GM19455 (cell line): Measurements from ENCODE around the gene NOL4L.

Experiments used
- ATAC-seq: cut with Tn5 transposase; IDR thresholded peaks from one replicate; pipeline ENCODE4 v1.9.1; 2021; ENCODE audit not compliant: unreplicated experiment

The NOL4L gene

DNA sequence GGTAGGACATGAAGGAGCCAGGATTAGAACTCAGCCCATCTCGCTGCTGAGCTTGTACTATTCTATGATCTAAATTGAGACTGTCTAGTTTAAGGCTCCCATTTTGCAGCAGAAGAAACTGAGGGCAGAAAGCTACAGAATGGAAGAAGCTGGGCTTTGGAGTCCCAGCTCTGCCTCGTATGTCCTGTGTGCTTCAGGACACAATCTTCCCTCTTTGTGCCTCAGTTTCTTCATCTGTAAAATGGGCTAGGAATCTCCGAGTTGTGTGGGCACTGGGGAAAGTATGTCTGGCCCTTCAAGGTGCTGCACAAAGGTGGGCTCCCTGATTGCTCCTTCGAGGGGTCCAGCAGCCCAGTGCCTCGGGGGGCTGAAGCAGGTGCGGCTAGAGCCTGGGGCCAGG is 20.7 kb downstream of the NOL4L start:
- ATAC-seq, result no peak

GRCh38 chr20:32563311-32564272 is 21.5 kb downstream of the NOL4L start:
- ATAC-seq, result no peak

GRCh38 chr20:32562495-32562911 is 22.6 kb downstream of the NOL4L start:
- no peak for ATAC-seq

- ATAC-seq, result no peak
These were observed 23.9 kb downstream of the NOL4L start for GRCh38 chr20:32560989-32561830.

GRCh38 chr20:32560482-32560988 is 24.6 kb downstream of the NOL4L start:
- no peak for ATAC-seq

GRCh38 chr20:32559753-32560380 is 25.3 kb downstream of the NOL4L start:
- no peak for ATAC-seq

- ATAC-seq, result no peak
These were observed 25.9 kb downstream of the NOL4L start for GRCh38 chr20:32559205-32559752.

GRCh38 chr20:32558526-32558925 is 26.6 kb downstream of the NOL4L start:
- no peak for ATAC-seq

GRCh38 chr20:32557319-32557718 is 27.8 kb downstream of the NOL4L start:
- ATAC-seq, result no peak

GRCh38 chr20:32556312-32557184 is 28.6 kb downstream of the NOL4L start:
- ATAC-seq, result no peak

DNA sequence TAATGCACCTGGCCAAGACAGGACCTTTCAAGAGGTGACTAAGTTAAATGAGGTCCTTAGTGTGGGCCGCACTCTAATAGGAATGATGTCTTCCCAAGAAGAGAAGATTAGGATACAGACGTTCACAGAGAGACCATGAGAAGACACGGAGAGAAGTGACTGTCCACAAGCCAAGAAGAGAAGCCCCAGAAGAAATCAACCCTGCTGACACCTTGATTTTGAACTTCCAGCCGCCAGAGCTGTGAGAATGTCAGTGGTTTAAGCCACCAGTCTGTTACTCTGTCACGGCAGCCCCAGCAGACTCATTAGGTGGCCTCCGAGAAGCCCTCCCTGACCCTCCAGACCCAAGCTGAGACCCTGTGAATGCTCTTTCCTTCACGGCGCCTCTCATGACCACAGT is 29.5 kb downstream of the NOL4L start:
- ATAC-seq, result no peak

DNA sequence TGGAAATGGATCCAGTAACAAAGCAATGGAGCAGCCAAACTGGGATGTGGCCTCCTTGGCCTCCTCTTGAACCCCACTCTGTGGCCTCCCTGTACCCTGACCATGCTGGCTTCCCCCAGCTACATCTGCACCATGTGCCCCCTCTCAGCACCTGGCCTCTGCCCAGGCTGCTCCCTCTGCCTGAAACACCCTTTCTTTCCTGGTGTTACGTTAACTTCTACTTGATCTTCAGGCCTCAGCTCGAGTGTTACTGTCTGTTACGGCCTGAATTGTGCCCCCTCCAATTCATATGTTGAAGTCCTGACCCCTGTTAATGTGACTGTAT is 30.2 kb downstream of the NOL4L start:
- no peak for ATAC-seq

DNA sequence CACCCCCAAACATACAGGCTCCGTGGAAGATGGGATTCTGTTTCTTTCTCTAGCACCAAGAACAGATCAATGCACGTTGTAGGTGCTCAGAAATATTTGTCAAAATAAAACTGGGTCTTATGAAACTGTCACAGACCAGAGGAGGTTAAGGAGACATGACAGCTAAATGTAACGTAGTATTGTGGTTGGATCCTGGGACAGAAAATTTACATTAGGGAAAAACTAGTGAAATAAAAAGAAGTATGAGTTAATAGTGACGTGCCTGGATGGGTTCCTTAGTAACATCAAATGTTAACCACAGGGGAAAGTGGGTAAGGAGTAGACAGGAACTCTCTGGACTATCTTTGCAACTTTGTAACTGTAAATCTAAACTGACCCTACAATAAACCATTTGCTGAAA is 31.5 kb downstream of the NOL4L start:
- ATAC-seq, result no peak

GRCh38 chr20:32551693-32552092 is 33.4 kb downstream of the NOL4L start:
- no peak for ATAC-seq

DNA sequence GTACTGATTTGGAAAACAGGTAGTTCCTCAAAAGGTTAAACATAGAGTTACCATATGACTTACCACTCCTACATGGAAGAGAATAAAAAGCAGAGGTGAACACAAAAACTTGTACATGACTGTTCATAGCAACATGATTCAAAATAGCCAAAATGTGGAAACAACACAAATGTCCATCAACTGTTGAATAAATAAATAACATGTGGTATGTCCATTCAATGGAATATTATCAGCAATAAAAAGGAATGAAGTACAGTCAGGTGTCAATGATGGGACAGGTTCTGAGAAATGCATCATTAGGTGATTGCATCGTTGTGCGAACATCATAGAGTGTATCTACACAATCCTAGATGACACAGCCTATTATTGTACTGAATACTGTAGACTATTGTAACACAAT is 35.3 kb downstream of the NOL4L start:
- ATAC-seq, result no peak

GRCh38 chr20:32547753-32548034 is 37.4 kb downstream of the NOL4L start:
- no peak for ATAC-seq

DNA sequence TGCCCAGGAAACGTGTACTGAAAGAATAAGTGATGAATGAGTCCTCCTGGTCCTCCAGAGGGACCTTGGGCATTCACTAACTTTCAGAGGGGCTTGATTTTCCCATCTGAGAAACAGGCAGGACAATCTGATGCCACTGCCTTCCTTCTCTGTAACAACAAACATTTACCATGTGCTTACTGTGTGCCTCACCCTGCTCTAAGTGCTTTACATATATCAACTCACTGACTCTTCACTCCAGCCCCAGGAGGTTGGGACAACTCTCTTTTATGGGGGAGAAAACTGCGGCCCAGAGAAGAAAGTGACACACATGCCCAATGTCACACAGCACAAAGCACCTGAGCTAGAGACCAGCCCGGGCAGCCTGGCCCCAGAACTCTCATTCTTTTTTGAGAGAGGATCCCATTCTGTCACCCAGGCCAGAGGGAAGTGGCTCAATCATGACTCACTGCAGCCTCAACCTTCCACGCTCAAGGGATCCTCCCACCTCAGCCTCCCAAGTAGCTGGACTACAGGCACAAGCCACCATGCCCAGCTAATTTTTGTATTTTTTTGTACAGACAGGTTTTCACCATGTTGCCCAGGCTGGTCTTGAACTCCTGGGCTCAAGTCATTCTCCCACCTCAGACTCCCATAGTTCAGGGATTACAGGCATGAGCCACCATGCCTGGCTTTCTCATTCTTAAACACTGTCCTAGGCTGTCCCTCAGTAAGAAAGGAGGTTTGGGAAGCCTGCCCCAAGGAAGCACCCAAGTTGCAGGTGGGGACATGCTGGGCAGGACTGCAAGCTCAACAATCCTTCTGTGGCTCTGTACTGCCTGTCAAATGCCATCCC is 38.0 kb downstream of the NOL4L start:
- no peak for ATAC-seq

DNA sequence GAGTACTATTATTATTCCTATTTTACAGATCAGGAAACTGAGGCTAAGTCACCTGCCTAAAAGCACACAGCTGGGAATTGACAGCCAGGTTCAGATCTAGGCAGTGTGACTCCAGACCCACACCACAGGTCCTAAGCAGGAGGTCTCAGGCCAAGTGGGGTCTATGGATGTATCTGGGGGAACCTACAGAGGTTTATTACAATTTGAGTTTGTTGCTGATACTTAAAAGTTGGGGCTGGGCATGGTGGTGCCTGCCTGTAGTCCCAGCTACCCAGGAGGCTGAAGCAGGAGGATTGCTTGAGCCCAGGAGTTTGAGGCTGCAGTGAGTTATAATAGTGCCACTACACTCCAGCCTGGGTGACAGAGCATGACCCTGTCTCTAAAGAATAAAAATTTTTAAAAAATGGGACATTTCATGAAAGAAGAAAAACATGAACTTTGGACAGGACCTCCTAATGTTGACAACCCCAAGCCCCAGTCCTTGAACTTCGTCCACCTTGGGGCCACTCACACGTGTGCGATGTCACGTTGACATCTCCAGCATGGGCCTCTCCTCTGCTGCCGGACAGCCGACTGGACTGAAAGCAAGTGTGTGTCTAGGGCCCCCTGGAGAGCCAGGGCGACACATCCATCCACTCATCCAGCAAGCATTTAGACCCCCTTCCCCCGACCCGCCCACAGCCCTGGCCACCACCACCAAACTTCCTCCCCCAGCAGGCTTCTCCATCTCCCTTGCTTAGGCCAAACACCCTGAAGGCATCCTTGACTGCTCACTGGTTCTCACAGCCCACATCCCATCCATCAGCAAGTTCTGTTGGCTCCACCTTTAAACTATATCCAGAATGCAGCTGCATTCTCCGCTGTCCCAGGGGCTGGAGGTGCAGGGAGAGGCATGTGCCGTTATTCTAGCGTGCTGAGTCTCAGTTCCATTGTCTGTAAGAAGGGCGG is 40.0 kb downstream of the NOL4L start:
- ATAC-seq, result no peak
